WTC11 (cell line): ENCODE results near the gene DDAH2. TPM values are rescaled to one million over a fixed set of nuclear protein-coding genes. Genes with fewer than 3 reads are reported as not detected.

ENCODE experiments used
- ATAC-seq: fragments of 200-7000 bp; cut with Tn5 transposase; 2 replicates; pipeline ENCODE4 v1.10.0; 2021; ENCODE audit warnings: mild to moderate bottlenecking, moderate library complexity
- CTCF ChIA-PET: fragments of 300-600 bp; sonication (Branson Sonifier 250); formaldehyde crosslinking; loops from one replicate; lab custom pipeline; 2021; ENCODE audit warnings: antibody characterized with exemption; lab: Charles Lee
- POLR2A ChIA-PET: fragments of 350-600 bp; sonication (Branson Sonifier 250); formaldehyde crosslinking; loops from one replicate; lab custom pipeline; 2021; ENCODE audit warnings: antibody characterized with exemption; lab: Charles Lee
- DNase-seq: peaks from one replicate; pipeline ENCODE4 v3.0.0; 2021; ENCODE audit warnings: low spot score
- H3K27ac Mint-ChIP-seq: 2 replicates; pipeline ENCODE4 v1.8.0; 2021; ENCODE audit warnings: mixed read lengths
- H3K27me3 Mint-ChIP-seq: 2 replicates; pipeline ENCODE4 v1.8.0; 2021; ENCODE audit warnings: low read depth, mild to moderate bottlenecking, moderate library complexity, mixed read lengths
- H3K36me3 Mint-ChIP-seq: 2 replicates; pipeline ENCODE4 v1.8.0; 2021; ENCODE audit warnings: mixed read lengths
- H3K4me1 Mint-ChIP-seq: 2 replicates; pipeline ENCODE4 v1.8.0; 2022; ENCODE audit warnings: mixed read lengths
- H3K4me3 Mint-ChIP-seq: 2 replicates; pipeline ENCODE4 v1.8.0; 2021; ENCODE audit warnings: mild to moderate bottlenecking, moderate library complexity, mixed read lengths
- H3K9me3 Mint-ChIP-seq: 2 replicates; pipeline ENCODE4 v1.8.0; 2021; ENCODE audit warnings: mixed read lengths
- E2F1 ChIP-seq: sonication (generic); formaldehyde crosslinking; IDR thresholded peaks from 2 replicates; pipeline ENCODE4 v1.8.0; 2022; ENCODE audit warnings: mild to moderate bottlenecking, missing genetic modification reagents
- ELF4 ChIP-seq: sonication (generic); formaldehyde crosslinking; IDR thresholded peaks from 2 replicates; pipeline ENCODE4 v1.8.1; 2022; ENCODE audit warnings: low read depth, mild to moderate bottlenecking, moderate library complexity, missing genetic modification reagents
- ESRRA ChIP-seq: sonication (generic); formaldehyde crosslinking; IDR thresholded peaks from 2 replicates; pipeline ENCODE4 v1.8.1; 2022; ENCODE audit warnings: mild to moderate bottlenecking, missing genetic modification reagents, borderline replicate concordance
- GABPB1 ChIP-seq: sonication (generic); formaldehyde crosslinking; IDR thresholded peaks from 2 replicates; pipeline ENCODE4 v1.8.1; 2023; ENCODE audit warnings: mild to moderate bottlenecking, missing genetic modification reagents
- GTF2I ChIP-seq: fragments of 250-450 bp; sonication (Bioruptor Pico); conservative IDR thresholded peaks from 2 replicates; pipeline ENCODE4 v1.4.0; 2021; ENCODE audit warnings: mild to moderate bottlenecking
- JAZF1 ChIP-seq: fragments of 250-450 bp; sonication (Bioruptor Pico); IDR thresholded peaks from 2 replicates; pipeline ENCODE4 v1.9.0; 2021; ENCODE audit warnings: moderate library complexity, mild to moderate bottlenecking, inconsistent platforms
- SOX15 ChIP-seq: fragments of 250-450 bp; sonication (Bioruptor Pico); IDR thresholded peaks from 2 replicates; pipeline ENCODE4 v1.9.0; 2021; ENCODE audit warnings: mild to moderate bottlenecking
- SP1 ChIP-seq: sonication (generic); formaldehyde crosslinking; conservative IDR thresholded peaks from 2 replicates; pipeline ENCODE4 v1.8.1; 2022; ENCODE audit warnings: missing genetic modification reagents
- STAT6 ChIP-seq: sonication (generic); formaldehyde crosslinking; conservative IDR thresholded peaks from 2 replicates; pipeline ENCODE4 v1.8.1; 2023; ENCODE audit warnings: mild to moderate bottlenecking, low read depth, missing genetic modification reagents, moderate library complexity
- ZNF219 ChIP-seq: sonication (generic); formaldehyde crosslinking; IDR thresholded peaks from 2 replicates; pipeline ENCODE4 v1.8.0; 2023; ENCODE audit warnings: missing genetic modification reagents, mild to moderate bottlenecking, borderline replicate concordance
- ZNF232 ChIP-seq: sonication (generic); formaldehyde crosslinking; IDR thresholded peaks from 2 replicates; pipeline ENCODE4 v1.8.0; 2022; ENCODE audit warnings: mild to moderate bottlenecking, missing genetic modification reagents
- ZNF396 ChIP-seq: fragments of 250-450 bp; sonication (Bioruptor Pico); IDR thresholded peaks from 2 replicates; pipeline ENCODE4 v1.8.0; 2021; ENCODE audit warnings: mild to moderate bottlenecking, moderate library complexity, borderline replicate concordance
- ZNF416 ChIP-seq: fragments of 250-450 bp; sonication (Bioruptor Pico); IDR thresholded peaks from 2 replicates; pipeline ENCODE4 v1.9.0; 2021; ENCODE audit warnings: mild to moderate bottlenecking, inconsistent platforms
- ZNF423 ChIP-seq: fragments of 250-450 bp; sonication (Bioruptor Pico); IDR thresholded peaks from 2 replicates; pipeline ENCODE4 v2.1.2; 2022; ENCODE audit warnings: mild to moderate bottlenecking, moderate library complexity
- ZNF512 ChIP-seq: sonication (generic); formaldehyde crosslinking; IDR thresholded peaks from 2 replicates; pipeline ENCODE4 v1.8.1; 2022; ENCODE audit warnings: missing genetic modification reagents, borderline replicate concordance
- ZNF671 ChIP-seq: fragments of 250-450 bp; sonication (Bioruptor Pico); IDR thresholded peaks from 2 replicates; pipeline ENCODE4 v1.8.0; 2021; ENCODE audit warnings: mild to moderate bottlenecking
- total RNA-seq: library from RNA; stranded (reverse); gene quantifications from 3 replicates; pipeline ENCODE4 v1.2.3, GENCODE V29; 2021
- TF ChIP-seq, protein P1 (sequence below): sonication (generic); formaldehyde crosslinking; IDR thresholded peaks from 2 replicates; pipeline ENCODE4 v1.8.1; 2023; ENCODE audit warnings: mild to moderate bottlenecking, missing genetic modification reagents
- TF ChIP-seq, protein P2 (sequence below): sonication (generic); formaldehyde crosslinking; IDR thresholded peaks from 2 replicates; pipeline ENCODE4 v1.8.1; 2023; ENCODE audit warnings: mild to moderate bottlenecking, missing genetic modification reagents
- TF ChIP-seq, protein P3 (sequence below): sonication (generic); formaldehyde crosslinking; IDR thresholded peaks from 2 replicates; pipeline ENCODE4 v1.8.0; 2022; ENCODE audit warnings: missing genetic modification reagents

Gene DDAH2
- total RNA-seq, 1 experiment from 2014 or later, result 67.3 TPM

- ChIA-PET CTCF (interaction anchor here (0.6 to 7.1 kb wide), 7 partner anchors 35 to 189 kb away, joined by 3 to 62 read pairs (median 5); partner anchors contain the start of gene LY6G5C), POLR2A (interaction anchor here (0.7 to 2.5 kb wide), 3 partner anchors 20 to 93 kb away, joined by 3 to 7 read pairs (median 3); partner anchors contain the start of gene HSPA1B)
- peaks cover 27% of the 10 kb centered on the region for H3K36me3 Mint-ChIP-seq
- no peak for DNase-seq
- ATAC-seq, result no peak
- TF ChIP-seq ZNF232 (CRISPR knock-in tag) (0 out of 2 replicates have a peak, but pooled peaks have one; percentile 42), SP1 (CRISPR knock-in tag) (no peak), GABPB1 (CRISPR knock-in tag) (0 out of 2 replicates have a peak, but pooled peaks have one; percentile 6)
- no peaks in the 10 kb centered on the region for H3K9me3 Mint-ChIP-seq
- no peaks in the 10 kb centered on the region for H3K27me3 Mint-ChIP-seq
- peaks cover 41% of the 10 kb centered on the region for H3K4me1 Mint-ChIP-seq
- peak overlapping the region; percentile 93 for H3K4me3 Mint-ChIP-seq
- H3K27ac Mint-ChIP-seq, result peak overlapping the region; percentile 70; the same call in 1 of the 2 replicates
These were observed 5.2 kb upstream of the DDAH2 start for GRCh38 chr6:31734247-31734820.

GRCh38 chr6:31733734-31734133, 4.6 kb upstream of the DDAH2 start:
- H3K36me3 Mint-ChIP-seq, result peaks cover 27% of the 10 kb centered on the region
- H3K9me3 Mint-ChIP-seq, result no peaks in the 10 kb centered on the region
- ATAC-seq (no peak), DNase-seq (no peak)
- TF ChIP-seq ZNF396 (CRISPR knock-in tag) (no peak), GTF2I (CRISPR knock-in tag) (no peak), ZNF416 (no peak), SOX15 (CRISPR knock-in tag) (no peak), ZNF512 (CRISPR knock-in tag) (no peak), ZNF671 (no peak), ELF4 (CRISPR knock-in tag) (no peak), JAZF1 (CRISPR knock-in tag) (no peak)
- TF ChIP-seq, protein P1, sequence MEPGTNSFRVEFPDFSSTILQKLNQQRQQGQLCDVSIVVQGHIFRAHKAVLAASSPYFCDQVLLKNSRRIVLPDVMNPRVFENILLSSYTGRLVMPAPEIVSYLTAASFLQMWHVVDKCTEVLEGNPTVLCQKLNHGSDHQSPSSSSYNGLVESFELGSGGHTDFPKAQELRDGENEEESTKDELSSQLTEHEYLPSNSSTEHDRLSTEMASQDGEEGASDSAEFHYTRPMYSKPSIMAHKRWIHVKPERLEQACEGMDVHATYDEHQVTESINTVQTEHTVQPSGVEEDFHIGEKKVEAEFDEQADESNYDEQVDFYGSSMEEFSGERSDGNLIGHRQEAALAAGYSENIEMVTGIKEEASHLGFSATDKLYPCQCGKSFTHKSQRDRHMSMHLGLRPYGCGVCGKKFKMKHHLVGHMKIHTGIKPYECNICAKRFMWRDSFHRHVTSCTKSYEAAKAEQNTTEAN, result no peak
- TF ChIP-seq, protein P2, sequence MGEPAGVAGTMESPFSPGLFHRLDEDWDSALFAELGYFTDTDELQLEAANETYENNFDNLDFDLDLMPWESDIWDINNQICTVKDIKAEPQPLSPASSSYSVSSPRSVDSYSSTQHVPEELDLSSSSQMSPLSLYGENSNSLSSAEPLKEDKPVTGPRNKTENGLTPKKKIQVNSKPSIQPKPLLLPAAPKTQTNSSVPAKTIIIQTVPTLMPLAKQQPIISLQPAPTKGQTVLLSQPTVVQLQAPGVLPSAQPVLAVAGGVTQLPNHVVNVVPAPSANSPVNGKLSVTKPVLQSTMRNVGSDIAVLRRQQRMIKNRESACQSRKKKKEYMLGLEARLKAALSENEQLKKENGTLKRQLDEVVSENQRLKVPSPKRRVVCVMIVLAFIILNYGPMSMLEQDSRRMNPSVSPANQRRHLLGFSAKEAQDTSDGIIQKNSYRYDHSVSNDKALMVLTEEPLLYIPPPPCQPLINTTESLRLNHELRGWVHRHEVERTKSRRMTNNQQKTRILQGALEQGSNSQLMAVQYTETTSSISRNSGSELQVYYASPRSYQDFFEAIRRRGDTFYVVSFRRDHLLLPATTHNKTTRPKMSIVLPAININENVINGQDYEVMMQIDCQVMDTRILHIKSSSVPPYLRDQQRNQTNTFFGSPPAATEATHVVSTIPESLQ (CRISPR knock-in tag), result no peak
- peaks cover 40% of the 10 kb centered on the region for H3K4me1 Mint-ChIP-seq
- POLR2A ChIA-PET, result no interaction called here
- H3K4me3 Mint-ChIP-seq, result peak overlapping the region; percentile 93; the same call in 1 of the 2 replicates
- CTCF ChIA-PET, result interaction anchor here (1.5 kb wide), 2 partner anchors 36 to 189 kb away, joined by 3 to 5 read pairs; no protein-coding TSS in a partner anchor
- H3K27ac Mint-ChIP-seq, result no peak overlapping the region
- no peaks in the 10 kb centered on the region for H3K27me3 Mint-ChIP-seq

GRCh38 chr6:31732029-31732428, 2.9 kb upstream of the DDAH2 start:
- ChIA-PET POLR2A (interaction anchor here (1.0 kb wide), 1 partner anchor 34 kb away, joined by 3 read pairs; no protein-coding TSS in a partner anchor), CTCF (no interaction called here)
- H3K9me3 Mint-ChIP-seq, result no peaks in the 10 kb centered on the region
- ATAC-seq (no peak), DNase-seq (no peak)
- H3K27me3 Mint-ChIP-seq, result no peaks in the 10 kb centered on the region
- no peak overlapping the region for H3K4me3 Mint-ChIP-seq
- peaks cover 29% of the 10 kb centered on the region for H3K36me3 Mint-ChIP-seq
- H3K4me1 Mint-ChIP-seq, result peaks cover 27% of the 10 kb centered on the region
- H3K27ac Mint-ChIP-seq, result peak overlapping the region; percentile 23; the same call in 1 of the 2 replicates
- TF ChIP-seq E2F1 (CRISPR knock-in tag), result no peak
- no peak for TF ChIP-seq ZNF423 (CRISPR knock-in tag)
- no peak for TF ChIP-seq ESRRA (CRISPR knock-in tag)
- no peak for TF ChIP-seq ZNF219 (CRISPR knock-in tag)
- TF ChIP-seq STAT6 (CRISPR knock-in tag), result no peak
- TF ChIP-seq, protein P3, sequence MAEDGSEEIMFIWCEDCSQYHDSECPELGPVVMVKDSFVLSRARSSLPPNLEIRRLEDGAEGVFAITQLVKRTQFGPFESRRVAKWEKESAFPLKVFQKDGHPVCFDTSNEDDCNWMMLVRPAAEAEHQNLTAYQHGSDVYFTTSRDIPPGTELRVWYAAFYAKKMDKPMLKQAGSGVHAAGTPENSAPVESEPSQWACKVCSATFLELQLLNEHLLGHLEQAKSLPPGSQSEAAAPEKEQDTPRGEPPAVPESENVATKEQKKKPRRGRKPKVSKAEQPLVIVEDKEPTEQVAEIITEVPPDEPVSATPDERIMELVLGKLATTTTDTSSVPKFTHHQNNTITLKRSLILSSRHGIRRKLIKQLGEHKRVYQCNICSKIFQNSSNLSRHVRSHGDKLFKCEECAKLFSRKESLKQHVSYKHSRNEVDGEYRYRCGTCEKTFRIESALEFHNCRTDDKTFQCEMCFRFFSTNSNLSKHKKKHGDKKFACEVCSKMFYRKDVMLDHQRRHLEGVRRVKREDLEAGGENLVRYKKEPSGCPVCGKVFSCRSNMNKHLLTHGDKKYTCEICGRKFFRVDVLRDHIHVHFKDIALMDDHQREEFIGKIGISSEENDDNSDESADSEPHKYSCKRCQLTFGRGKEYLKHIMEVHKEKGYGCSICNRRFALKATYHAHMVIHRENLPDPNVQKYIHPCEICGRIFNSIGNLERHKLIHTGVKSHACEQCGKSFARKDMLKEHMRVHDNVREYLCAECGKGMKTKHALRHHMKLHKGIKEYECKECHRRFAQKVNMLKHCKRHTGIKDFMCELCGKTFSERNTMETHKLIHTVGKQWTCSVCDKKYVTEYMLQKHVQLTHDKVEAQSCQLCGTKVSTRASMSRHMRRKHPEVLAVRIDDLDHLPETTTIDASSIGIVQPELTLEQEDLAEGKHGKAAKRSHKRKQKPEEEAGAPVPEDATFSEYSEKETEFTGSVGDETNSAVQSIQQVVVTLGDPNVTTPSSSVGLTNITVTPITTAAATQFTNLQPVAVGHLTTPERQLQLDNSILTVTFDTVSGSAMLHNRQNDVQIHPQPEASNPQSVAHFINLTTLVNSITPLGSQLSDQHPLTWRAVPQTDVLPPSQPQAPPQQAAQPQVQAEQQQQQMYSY, result no peak
